ENCODE results near the gene TULP4. TPM values are rescaled to one million over a fixed set of nuclear protein-coding genes. Genes with fewer than 3 reads are reported as not detected.

TULP4 gene
- total RNA-seq, 1 experiment from 2014 or later = 82.0 TPM

DNA sequence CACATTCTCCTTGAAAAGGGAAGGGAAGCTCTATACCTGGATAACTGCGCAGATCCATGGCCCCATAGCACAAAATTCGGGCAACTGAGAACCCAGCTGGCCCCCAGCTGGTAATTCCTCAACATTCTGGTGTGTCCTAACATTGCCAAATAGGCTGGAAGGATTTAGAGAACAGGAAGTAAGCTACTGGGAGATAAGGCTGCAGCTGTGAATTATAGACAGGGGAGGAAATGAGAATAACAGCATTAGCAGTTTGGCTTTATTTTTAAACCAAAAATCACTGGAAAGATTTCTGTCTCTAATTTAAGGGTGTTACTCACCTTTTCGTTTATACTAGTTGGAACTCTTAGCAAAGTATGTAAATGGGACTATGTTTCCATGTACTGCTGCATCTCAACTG is 97.2 kb downstream of the TULP4 start:
- Histone ChIP-seq H3K36me3 (ENCODE audit: insufficient read depth, low read length, poor library complexity, severe bottlenecking) (no peaks in the 10 kb centered on the region), H3K4me3 (ENCODE audit: low read depth, low read length, poor library complexity, severe bottlenecking) (no peak overlapping the region), H3K4me1 (ENCODE audit: insufficient read depth, low read length, poor library complexity, severe bottlenecking) (peaks cover 53% of the 10 kb centered on the region), H3K27ac (ENCODE audit: low read depth, low read length, poor library complexity, severe bottlenecking) (peak overlapping the region; percentile 69), H3K27me3 (replicated peaks; ENCODE audit: insufficient read depth, low read depth, low read length, poor library complexity) (no peaks in the 10 kb centered on the region), H3K9me3 (ENCODE audit: low read depth, low read length, poor library complexity, severe bottlenecking) (no peaks in the 10 kb centered on the region)
- ChIA-PET CTCF (no interaction called here), POLR2A (ENCODE audit: low non-redundant PET) (no interaction called here)
- peak; percentile 88 for DNase-seq (ENCODE audit: low spot score)
- TF ChIP-seq EZH2 (IDR thresholded peaks at IDR 0.05; ENCODE audit: borderline replicate concordance, low read depth, low read length, poor library complexity, severe bottlenecking) = no peak
- TF ChIP-seq, protein P1, sequence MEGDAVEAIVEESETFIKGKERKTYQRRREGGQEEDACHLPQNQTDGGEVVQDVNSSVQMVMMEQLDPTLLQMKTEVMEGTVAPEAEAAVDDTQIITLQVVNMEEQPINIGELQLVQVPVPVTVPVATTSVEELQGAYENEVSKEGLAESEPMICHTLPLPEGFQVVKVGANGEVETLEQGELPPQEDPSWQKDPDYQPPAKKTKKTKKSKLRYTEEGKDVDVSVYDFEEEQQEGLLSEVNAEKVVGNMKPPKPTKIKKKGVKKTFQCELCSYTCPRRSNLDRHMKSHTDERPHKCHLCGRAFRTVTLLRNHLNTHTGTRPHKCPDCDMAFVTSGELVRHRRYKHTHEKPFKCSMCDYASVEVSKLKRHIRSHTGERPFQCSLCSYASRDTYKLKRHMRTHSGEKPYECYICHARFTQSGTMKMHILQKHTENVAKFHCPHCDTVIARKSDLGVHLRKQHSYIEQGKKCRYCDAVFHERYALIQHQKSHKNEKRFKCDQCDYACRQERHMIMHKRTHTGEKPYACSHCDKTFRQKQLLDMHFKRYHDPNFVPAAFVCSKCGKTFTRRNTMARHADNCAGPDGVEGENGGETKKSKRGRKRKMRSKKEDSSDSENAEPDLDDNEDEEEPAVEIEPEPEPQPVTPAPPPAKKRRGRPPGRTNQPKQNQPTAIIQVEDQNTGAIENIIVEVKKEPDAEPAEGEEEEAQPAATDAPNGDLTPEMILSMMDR (conservative IDR thresholded peaks at IDR 0.05; ENCODE audit: low read depth, low read length) = no peak
- intact Hi-C loops (cut with micrococcal nuclease; ENCODE audit: unreplicated experiment) = no loop called here
- no TSS peak for BruUV-seq (replicated peaks)

DNA sequence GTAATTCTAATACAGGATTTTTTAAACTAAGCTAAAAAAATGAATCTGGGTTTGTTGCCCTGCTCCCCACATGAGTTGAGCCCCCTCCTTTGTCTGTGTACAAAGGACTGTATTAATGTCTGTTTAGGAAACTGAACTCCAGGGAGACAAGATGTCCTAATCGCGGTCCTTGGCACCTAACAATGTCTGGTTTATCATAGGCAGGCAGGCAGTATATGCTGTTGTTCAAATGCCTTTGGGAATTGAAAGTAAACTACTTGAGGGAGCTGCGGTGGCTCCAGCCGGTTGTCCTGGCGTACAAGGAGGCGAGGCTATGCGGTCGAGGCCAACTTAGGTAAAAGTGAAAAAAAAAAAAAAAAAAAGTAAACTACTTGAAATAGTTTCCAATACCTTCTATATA is 98.5 kb downstream of the TULP4 start:
- TF ChIP-seq, protein P1 (conservative IDR thresholded peaks at IDR 0.05; ENCODE audit: low read depth, low read length) = no peak
- no peak for TF ChIP-seq EZH2 (IDR thresholded peaks at IDR 0.05; ENCODE audit: borderline replicate concordance, low read depth, low read length, poor library complexity, severe bottlenecking)
- no TSS peak for BruUV-seq (replicated peaks)
- Histone ChIP-seq H3K27ac (ENCODE audit: low read depth, low read length, poor library complexity, severe bottlenecking) (no peak overlapping the region), H3K36me3 (ENCODE audit: insufficient read depth, low read length, poor library complexity, severe bottlenecking) (no peaks in the 10 kb centered on the region), H3K27me3 (replicated peaks; ENCODE audit: insufficient read depth, low read depth, low read length, poor library complexity) (no peaks in the 10 kb centered on the region), H3K4me3 (ENCODE audit: low read depth, low read length, poor library complexity, severe bottlenecking) (no peak overlapping the region), H3K4me1 (ENCODE audit: insufficient read depth, low read length, poor library complexity, severe bottlenecking) (peaks cover 53% of the 10 kb centered on the region), H3K9me3 (ENCODE audit: low read depth, low read length, poor library complexity, severe bottlenecking) (no peaks in the 10 kb centered on the region)
- intact Hi-C loops (cut with micrococcal nuclease; ENCODE audit: unreplicated experiment) = no loop called here
- ChIA-PET CTCF (no interaction called here), POLR2A (ENCODE audit: low non-redundant PET) (no interaction called here)
- DNase-seq (ENCODE audit: low spot score) = no peak

DNA sequence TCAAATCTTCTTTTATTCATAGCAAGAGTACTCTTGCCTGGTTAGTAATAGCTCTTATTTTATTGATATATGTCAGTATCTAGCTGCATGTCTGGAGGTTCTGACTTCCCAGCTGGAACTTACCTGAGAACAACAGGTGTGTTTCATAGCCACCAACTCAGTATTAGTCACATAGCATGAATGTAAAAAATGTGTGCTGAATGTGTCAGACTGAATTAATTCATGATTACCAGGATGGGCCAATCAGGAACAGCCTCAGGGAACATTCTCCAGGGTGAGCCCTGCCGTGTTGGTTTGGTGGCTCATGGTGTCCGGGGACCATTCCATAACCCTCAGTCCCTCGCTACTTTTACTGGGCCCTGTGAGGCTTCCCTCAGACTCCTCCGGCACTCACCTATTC is 99.7 kb downstream of the TULP4 start:
- DNase-seq (ENCODE audit: low spot score) = no peak
- Histone ChIP-seq H3K9me3 (ENCODE audit: low read depth, low read length, poor library complexity, severe bottlenecking) (no peaks in the 10 kb centered on the region), H3K4me1 (ENCODE audit: insufficient read depth, low read length, poor library complexity, severe bottlenecking) (peaks cover 50% of the 10 kb centered on the region), H3K27ac (ENCODE audit: low read depth, low read length, poor library complexity, severe bottlenecking) (no peak overlapping the region), H3K4me3 (ENCODE audit: low read depth, low read length, poor library complexity, severe bottlenecking) (no peak overlapping the region), H3K36me3 (ENCODE audit: insufficient read depth, low read length, poor library complexity, severe bottlenecking) (no peaks in the 10 kb centered on the region), H3K27me3 (replicated peaks; ENCODE audit: insufficient read depth, low read depth, low read length, poor library complexity) (no peaks in the 10 kb centered on the region)
- intact Hi-C loops (cut with micrococcal nuclease; ENCODE audit: unreplicated experiment) = no loop called here
- no TSS peak for BruUV-seq (replicated peaks)
- POLR2A ChIA-PET (ENCODE audit: low non-redundant PET) = no interaction called here
- CTCF ChIA-PET = no interaction called here
- TF ChIP-seq, protein P1 (conservative IDR thresholded peaks at IDR 0.05; ENCODE audit: low read depth, low read length) = no peak
- no peak for TF ChIP-seq EZH2 (IDR thresholded peaks at IDR 0.05; ENCODE audit: borderline replicate concordance, low read depth, low read length, poor library complexity, severe bottlenecking)

Data from A673 (cell line).